Inferior parietal cortex (tissue), 1 donor: Measurements from ENCODE around the gene CCL7.

Source experiments
- DNase-seq: peaks from one replicate; pipeline ENCODE4 v3.0.0-alpha.2; 2016; ENCODE audit errors: extremely low spot score

Gene CCL7

GRCh38 chr17:34246881-34247280, 23.1 kb upstream of the CCL7 start:
- DNase-seq = no peak

DNA sequence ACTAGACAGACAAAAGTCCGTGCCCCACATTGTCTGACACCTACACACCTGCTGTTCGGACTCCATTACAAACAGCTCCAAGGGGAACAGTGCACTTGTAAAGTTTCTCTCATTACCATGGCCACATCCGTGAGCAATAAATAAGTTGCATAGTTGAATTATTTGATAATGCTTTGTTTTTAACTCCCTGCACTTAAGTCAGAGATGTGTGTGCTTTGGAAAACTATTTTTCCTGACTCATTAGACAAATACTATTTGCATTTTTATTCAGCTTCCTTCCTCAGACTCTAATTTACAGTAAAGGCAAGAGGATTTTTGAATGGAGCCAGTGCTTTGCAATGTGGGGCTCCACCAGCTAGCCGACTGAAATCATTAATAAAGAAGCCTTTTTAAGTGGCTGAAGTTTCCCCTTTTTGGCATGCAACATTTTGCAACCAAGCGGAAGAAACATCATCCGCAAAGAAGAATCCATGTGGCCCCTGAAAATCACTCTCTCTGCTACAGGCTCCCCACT, 21.5 kb upstream of the CCL7 start:
- DNase-seq = no peak

DNA sequence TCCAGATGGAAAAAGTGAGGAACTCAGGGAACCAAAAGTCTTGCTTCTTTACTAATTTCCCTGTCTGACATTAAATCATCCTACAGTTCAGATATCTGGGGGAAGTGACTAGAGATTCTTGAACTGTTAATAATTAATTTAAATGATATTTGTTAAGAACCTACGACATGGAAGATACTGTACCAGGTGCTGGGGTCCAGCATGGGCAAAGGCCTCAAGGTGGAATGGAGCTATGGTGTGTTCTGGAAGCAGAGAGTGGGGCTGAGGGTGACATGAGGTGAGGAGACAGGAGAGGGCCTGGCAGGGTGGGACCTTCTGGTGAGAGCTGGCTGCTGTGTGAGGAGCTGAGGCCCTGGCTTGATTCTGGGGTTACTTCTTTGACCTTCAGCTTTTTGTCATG, 21.0 kb upstream of the CCL7 start:
- no peak for DNase-seq

- no peak for DNase-seq
Measured at GRCh38 chr17:34249478-34249877, 20.5 kb upstream of the CCL7 start.

DNA sequence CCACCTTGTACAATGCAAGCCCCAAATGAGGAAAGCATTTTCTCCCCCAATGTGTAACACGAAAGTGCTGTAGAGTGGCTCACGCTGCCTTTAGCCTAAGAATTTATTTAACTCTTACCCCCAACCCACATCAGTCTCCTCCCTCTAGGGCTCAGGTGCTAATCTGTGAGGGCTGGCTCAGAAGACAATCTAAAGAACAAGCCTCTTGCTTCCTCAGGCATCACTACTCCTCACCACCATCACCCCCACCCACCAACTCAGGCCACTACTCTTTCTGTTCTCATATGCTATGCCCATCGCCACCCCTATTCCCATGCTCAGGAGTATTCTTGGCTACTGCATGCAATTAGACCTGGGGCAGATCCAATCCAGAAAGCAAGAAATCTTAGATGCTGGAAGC, 18.8 kb upstream of the CCL7 start:
- no peak for DNase-seq

DNA sequence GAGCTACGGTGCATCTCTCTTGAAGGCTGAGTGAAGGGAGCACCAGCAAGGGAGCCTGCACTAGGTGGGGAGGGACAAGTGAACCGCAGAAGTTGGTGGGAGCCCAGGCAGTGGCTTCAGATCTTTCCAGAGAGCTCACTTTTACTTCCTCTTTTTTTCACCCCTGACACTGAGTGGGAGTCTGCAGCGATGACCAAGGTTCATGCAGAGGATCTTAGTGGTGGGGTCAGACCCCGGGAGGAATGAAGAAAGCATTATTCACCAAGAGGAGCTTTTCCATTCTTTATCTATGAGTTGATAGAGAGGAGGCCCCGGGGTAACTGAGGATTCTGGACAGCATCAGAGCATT, 18.0 kb upstream of the CCL7 start:
- no peak for DNase-seq

DNA sequence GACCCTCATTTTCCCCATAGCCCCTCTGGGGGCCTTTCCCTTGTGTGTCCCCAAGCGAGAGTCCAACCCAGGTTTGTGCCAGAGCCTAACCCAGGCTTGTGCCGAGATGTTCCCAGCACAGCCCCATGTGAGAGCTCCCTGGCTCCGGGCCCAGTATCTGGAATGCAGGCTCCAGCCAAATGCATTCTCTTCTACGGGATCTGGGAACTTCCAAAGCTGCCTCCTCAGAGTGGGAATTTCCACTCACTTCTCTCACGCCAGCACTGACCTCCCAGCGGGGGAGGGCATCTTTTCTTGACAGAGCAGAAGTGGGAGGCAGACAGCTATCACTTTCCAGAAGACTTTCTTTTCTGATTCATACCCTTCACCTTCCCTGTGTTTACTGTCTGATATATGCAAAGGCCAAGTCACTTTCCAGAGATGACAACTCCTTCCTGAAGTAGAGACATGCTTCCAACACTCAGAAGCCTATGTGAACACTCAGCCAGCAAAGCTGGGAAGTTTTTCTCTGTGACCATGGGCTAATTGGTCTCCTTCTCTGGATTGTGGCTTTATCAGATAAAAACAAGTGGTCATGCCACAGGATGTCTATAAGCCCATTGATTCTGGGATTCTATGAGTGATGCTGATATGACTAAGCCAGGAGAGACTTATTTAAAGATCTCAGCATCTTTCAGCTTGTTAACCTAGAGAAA, 17.4 kb upstream of the CCL7 start:
- DNase-seq = peak; percentile 69

DNA sequence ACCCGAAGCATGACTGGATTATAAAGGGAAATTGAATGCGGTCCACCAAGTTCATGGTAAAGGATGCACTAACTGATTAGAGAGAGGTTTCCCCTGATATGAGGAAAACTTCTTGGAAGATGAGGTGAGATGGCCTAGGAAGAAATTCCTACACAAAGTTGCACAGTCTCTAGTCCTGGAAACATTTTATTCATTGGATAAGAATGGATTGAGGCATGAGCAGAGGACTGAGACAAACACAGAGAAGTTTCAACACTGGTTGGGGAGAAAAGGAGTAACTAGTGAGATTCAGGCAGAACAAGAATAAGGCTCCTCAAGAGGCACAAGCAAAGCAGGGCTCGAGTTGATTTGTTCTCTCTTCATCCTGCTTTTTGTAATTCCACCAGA, 16.9 kb upstream of the CCL7 start:
- DNase-seq = no peak

- no peak for DNase-seq
Measured at GRCh38 chr17:34254146-34254545, 15.9 kb upstream of the CCL7 start.

DNA sequence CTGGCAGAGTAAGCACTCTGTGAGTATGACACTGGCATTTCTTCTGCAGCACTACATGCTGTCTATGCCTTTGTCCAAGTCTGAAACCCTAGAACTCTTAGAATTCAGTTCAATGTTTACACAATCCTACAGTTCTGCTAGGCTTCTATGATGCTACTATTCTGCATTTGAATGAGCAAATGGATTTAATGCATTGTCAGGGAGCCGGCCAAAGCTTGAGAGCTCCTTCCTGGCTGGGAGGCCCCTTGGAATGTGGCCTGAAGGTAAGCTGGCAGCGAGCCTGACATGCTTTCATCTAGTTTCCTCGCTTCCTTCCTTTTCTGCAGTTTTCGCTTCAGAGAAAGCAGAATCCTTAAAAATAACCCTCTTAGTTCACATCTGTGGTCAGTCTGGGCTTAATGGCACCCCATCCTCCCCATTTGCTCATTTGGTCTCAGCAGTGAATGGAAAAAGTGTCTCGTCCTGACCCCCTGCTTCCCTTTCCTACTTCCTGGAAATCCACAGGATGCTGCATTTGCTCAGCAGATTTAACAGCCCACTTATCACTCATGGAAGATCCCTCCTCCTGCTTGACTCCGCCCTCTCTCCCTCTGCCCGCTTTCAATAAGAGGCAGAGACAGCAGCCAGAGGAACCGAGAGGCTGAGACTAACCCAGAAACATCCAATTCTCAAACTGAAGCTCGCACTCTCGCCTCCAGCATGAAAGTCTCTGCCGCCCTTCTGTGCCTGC, 15.2 kb upstream of the CCL7 start, which contains the start of gene CCL2:
TSS of gene CCL2 (plus strand) at position 635 of the 730 bp plus-strand sequence. CDS start at position 700, 65 bp downstream.
- peak; percentile 32 for DNase-seq

DNA sequence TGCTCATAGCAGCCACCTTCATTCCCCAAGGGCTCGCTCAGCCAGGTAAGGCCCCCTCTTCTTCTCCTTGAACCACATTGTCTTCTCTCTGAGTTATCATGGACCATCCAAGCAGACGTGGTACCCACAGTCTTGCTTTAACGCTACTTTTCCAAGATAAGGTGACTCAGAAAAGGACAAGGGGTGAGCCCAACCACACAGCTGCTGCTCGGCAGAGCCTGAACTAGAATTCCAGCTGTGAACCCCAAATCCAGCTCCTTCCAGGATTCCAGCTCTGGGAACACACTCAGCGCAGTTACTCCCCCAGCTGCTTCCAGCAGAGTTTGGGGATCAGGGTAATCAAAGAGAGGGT, 14.7 kb upstream of the CCL7 start:
- no peak for DNase-seq

GRCh38 chr17:34255841-34256240, 14.2 kb upstream of the CCL7 start:
- DNase-seq = no peak

DNA sequence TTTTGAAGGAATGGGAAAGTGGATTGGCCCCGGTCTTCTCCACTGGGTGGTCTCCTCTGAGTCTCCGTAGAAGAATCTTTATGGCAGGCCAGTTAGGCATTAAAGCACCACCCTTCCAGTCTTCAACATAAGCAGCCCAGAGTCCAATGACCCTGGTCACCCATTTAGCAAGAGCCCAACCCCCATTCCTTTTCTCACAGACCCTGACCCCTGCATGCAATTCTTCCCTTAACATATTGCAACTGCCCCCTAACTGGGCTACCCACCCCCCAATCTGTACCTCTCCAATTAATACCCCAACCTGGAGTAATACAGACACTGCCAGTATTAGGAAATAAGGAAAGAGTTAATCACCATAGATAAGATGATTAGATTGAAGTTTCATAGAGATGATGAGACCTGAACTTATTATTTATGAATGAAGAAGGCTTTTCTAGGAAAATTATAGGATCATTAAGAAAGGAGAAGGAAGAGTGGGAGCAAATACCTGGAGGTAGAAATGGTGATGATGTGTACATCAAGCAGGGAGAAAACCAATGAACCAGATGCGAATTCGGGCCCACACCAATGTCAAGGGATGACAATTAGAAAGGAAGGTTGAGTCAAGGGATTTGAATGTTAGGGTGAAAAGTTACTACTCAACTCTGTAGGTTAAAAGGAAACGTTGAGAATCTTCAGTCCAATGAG, 12.6 kb upstream of the CCL7 start:
- DNase-seq = no peak

- DNase-seq = no peak
Measured at GRCh38 chr17:34257986-34258326, 12.1 kb upstream of the CCL7 start.

- DNase-seq = no peak
Measured at GRCh38 chr17:34259146-34259545, 10.9 kb upstream of the CCL7 start.

DNA sequence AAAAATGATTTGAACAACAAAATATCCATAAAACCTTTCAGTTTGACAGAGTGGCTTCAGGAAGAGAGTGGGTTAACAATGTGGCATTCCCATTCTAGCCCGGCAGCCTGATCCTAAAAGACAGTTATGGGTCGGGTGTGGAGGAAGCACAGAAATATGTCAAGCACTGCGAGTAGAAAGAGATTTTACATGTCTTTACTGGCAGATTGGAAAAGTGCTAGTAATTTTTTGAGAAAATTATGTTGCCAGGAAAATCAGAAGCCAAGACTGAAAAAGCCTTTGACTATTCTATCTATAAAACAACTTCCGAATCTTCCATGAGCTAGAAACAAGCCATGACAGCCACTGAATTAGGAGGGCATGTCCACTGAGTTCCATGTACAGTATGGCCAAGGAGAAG, 9.2 kb upstream of the CCL7 start:
- DNase-seq = no peak

- no peak for DNase-seq
Measured at GRCh38 chr17:34261568-34262337, 8.3 kb upstream of the CCL7 start.

GRCh38 chr17:34265711-34266110, 4.3 kb upstream of the CCL7 start:
- no peak for DNase-seq

DNA sequence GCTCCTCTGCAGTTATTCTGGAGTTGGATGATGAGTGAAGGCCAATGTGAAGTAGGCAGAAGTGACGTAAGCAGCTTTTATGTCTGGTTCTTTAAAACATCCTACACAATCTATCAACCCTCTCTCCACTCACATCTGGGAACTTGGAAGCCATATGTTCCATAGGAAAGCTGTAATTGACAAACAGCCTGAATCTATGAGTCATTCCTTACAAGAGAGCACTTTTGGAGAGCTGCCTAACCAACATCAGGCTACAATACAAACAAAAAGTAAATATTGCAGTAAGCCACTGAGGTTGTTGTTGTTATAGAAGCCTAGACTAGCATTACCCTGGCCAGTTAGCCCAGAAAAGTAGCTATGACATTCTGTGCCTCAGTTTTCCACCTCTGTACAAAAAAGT, 5.9 kb downstream of the CCL7 start:
- DNase-seq = no peak

- DNase-seq = no peak
Measured at GRCh38 chr17:34276826-34277225, 6.8 kb downstream of the CCL7 start.

GRCh38 chr17:34283571-34283970, 13.6 kb downstream of the CCL7 start:
- no peak for DNase-seq

GRCh38 chr17:34285286-34285792, 15.3 kb downstream of the CCL7 start, which contains the start of gene CCL11:
CCL11 (plus strand) TSS chr17:34285742; CDS start chr17:34285809, 67 bp downstream.
- no peak for DNase-seq
